Activated B cell treated with CpG ODN at 0.5 μM for 24 hours (primary cell): ENCODE measurements around the gene ITGB6. TPM values are rescaled to one million over a fixed set of nuclear protein-coding genes. Genes with fewer than 3 reads are reported as not detected.

Experiments used
- ATAC-seq: fragments of 200-7000 bp; cut with Tn5 transposase; one replicate; pipeline ENCODE4 v1.10.0; 2021; ENCODE audit warnings: low read depth, mild to moderate bottlenecking, moderate library complexity
- CTCF ChIA-PET: fragments of 350-600 bp; sonication (Branson Sonifier 250); formaldehyde crosslinking; loops from one replicate; lab custom pipeline; 2021; ENCODE audit warnings: antibody characterized with exemption; lab: Charles Lee
- POLR2A ChIA-PET: fragments of 350-600 bp; sonication (Branson Sonifier 250); formaldehyde crosslinking; loops from one replicate; lab custom pipeline; 2021; ENCODE audit warnings: antibody characterized with exemption; lab: Charles Lee
- DNase-seq: peaks from one replicate; pipeline ENCODE4 v3.0.0; 2022
- H3K27ac Mint-ChIP-seq: one replicate; pipeline ENCODE4 v1.8.0; 2020; ENCODE audit warnings: mixed read lengths
- H3K27me3 Mint-ChIP-seq: one replicate; pipeline ENCODE4 v1.8.0; 2021; ENCODE audit warnings: mixed read lengths
- H3K36me3 Mint-ChIP-seq: one replicate; pipeline ENCODE4 v1.8.0; 2021; ENCODE audit warnings: low read depth, mixed read lengths
- H3K4me1 Mint-ChIP-seq: one replicate; pipeline ENCODE4 v1.8.0; 2021; ENCODE audit warnings: mixed read lengths
- H3K4me3 Mint-ChIP-seq: one replicate; pipeline ENCODE4 v1.8.0; 2020; ENCODE audit warnings: mild to moderate bottlenecking, mixed read lengths
- H3K9me3 Mint-ChIP-seq: one replicate; pipeline ENCODE4 v1.8.0; 2020; ENCODE audit warnings: mixed read lengths
- CTCF ChIP-seq: fragments of 200-600 bp; IDR thresholded peaks from one replicate; pipeline ENCODE4 v1.8.0; 2022; ENCODE audit warnings: antibody characterized with exemption, mild to moderate bottlenecking
- intact Hi-C: fragments of 100-400 bp; cut with micrococcal nuclease; formaldehyde crosslinking; loops from one replicate; pipeline ENCODE4 v1.15.1; 2024
- total RNA-seq: library from RNA; stranded (reverse); gene quantifications from 2 replicates; pipeline ENCODE4 v1.2.3, GENCODE V29; 2022

Gene ITGB6
- total RNA-seq, 1 donor from 2014 or later, result not detected

GRCh38 chr2:160097326-160097725 lies 102.7 kb downstream of the ITGB6 start:
- Mint-ChIP-seq H3K27me3 (peaks cover 13% of the 10 kb centered on the region), H3K36me3 (no peaks in the 10 kb centered on the region), H3K9me3 (peaks cover 15% of the 10 kb centered on the region), H3K4me3 (no peak overlapping the region), H3K27ac (no peak overlapping the region), H3K4me1 (no peaks in the 10 kb centered on the region)
- TF ChIP-seq CTCF, result no peak
- intact Hi-C loops, result no loop called here
- CTCF ChIA-PET, result no interaction called here
- no peak for ATAC-seq
- no peak for DNase-seq
- POLR2A ChIA-PET, result no interaction called here

DNA sequence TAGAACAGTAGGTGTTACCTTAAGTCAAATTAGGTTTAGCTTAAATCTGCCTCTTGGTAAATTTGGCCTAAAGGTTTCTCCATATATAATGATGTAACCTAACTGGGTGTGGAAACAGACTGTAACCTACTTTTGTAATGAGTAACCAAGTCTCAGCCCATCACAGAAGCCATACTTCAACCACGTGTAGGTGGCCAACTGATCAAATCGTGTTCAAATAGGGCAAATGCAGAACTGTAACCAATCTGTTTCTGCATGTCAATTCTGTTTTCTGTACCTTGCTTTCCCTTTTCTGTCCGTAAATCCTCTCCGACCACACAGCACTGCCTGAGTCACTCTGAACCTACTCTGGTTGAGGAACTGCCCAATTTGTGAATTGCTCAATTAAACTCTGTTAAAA lies 103.7 kb downstream of the ITGB6 start:
- DNase-seq, result no peak
- ChIA-PET CTCF (no interaction called here), POLR2A (no interaction called here)
- Mint-ChIP-seq H3K4me1 (no peaks in the 10 kb centered on the region), H3K36me3 (no peaks in the 10 kb centered on the region), H3K27me3 (peaks cover 13% of the 10 kb centered on the region), H3K27ac (no peak overlapping the region), H3K4me3 (no peak overlapping the region), H3K9me3 (peaks cover 15% of the 10 kb centered on the region)
- TF ChIP-seq CTCF, result no peak
- ATAC-seq, result no peak
- intact Hi-C loops, result no loop called here

GRCh38 chr2:160092445-160092844 lies 107.6 kb downstream of the ITGB6 start:
- ATAC-seq, result no peak
- Mint-ChIP-seq H3K36me3 (peaks cover 6% of the 10 kb centered on the region), H3K4me3 (no peak overlapping the region), H3K4me1 (no peaks in the 10 kb centered on the region), H3K9me3 (peaks cover 38% of the 10 kb centered on the region), H3K27me3 (peaks cover 9% of the 10 kb centered on the region), H3K27ac (no peak overlapping the region)
- no peak for DNase-seq
- POLR2A ChIA-PET, result no interaction called here
- CTCF ChIA-PET, result interaction anchor here (1.1 kb wide), 1 partner anchor 18 kb away, joined by 3 read pairs; no protein-coding TSS in a partner anchor
- no peak for TF ChIP-seq CTCF
- intact Hi-C loops, result no loop called here

GRCh38 chr2:160091381-160091780 lies 108.7 kb downstream of the ITGB6 start:
- no peak for TF ChIP-seq CTCF
- Mint-ChIP-seq H3K27me3 (peaks cover 9% of the 10 kb centered on the region), H3K36me3 (peaks cover 6% of the 10 kb centered on the region), H3K4me3 (no peak overlapping the region), H3K9me3 (peaks cover 44% of the 10 kb centered on the region), H3K4me1 (no peaks in the 10 kb centered on the region), H3K27ac (no peak overlapping the region)
- intact Hi-C loops, result no loop called here
- POLR2A ChIA-PET, result no interaction called here
- ATAC-seq (no peak), DNase-seq (no peak)
- CTCF ChIA-PET, result no interaction called here

GRCh38 chr2:160087854-160088745 lies 112.0 kb downstream of the ITGB6 start:
- CTCF ChIA-PET, result no interaction called here
- Mint-ChIP-seq H3K4me1 (no peaks in the 10 kb centered on the region), H3K27me3 (peaks cover 2% of the 10 kb centered on the region), H3K27ac (no peak overlapping the region), H3K9me3 (peaks cover 37% of the 10 kb centered on the region), H3K36me3 (peaks cover 6% of the 10 kb centered on the region), H3K4me3 (no peak overlapping the region)
- DNase-seq, result no peak
- no peak for ATAC-seq
- POLR2A ChIA-PET, result no interaction called here
- intact Hi-C loops, result no loop called here
- no peak for TF ChIP-seq CTCF
